GM19035 (cell line): ENCODE measurements around the gene SOWAHB.
"Not testable (repeated sequence)": the region's sequence is repeated elsewhere in the genome, so short reads cannot be mapped to it uniquely, and the experiment has no call there.

ENCODE experiments used
- ATAC-seq: cut with Tn5 transposase; IDR thresholded peaks from one replicate; pipeline ENCODE4 v1.9.1; 2021; ENCODE audit not compliant: unreplicated experiment

SOWAHB gene

DNA sequence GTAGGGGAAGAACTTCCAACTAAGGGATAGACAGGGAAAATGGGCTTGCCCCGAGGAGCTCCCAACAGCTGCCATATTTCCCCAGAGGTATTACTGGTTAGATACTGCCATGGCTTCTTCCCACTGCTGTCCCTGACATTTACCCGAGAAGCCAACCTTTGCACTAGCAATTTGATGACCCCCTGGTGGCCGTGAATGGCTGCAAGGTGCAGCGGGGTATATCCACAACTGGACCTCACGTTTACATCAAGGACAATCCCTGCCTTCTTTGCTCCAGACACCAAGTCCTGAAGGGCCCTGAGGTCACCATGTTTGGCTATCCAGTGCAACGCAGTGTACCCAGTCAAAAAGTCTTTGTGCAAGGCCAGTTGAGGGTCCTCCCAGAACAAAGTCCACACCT, 2.3 kb downstream of the SOWAHB start:
- no peak for ATAC-seq

DNA sequence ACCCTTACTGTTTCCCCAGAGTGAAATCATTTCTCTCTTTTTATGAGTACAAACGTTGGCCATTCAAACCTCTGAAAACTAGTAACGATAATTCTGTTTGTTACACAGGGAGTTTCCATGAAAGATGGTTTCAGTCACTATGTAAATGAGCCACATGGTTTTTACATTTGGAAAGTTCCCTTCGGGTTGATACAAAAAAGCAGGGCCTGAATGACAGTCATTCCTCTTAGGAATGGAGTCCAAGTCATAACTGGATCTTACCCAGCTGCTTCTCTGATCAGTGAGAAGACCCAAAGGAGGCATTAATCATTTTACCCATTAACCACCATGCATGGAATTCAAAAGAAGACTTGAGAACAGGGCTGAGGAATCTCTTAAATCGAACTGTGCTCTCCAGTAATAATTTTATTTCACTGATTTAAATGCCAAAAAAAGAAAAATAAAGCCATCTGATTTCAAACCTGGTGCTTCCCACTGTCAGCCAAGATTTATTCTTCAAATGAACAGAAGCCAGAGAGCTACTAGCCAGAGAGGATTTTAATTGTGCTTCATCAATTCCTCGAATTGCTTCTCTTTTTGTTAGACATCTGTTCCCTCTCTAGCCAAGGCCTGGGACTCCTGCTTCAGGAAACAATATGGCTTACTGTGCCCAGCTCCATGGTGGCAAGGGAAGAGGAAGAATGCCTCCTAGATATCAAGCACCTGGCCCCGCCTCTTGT, 3.2 kb downstream of the SOWAHB start:
- no peak for ATAC-seq

DNA sequence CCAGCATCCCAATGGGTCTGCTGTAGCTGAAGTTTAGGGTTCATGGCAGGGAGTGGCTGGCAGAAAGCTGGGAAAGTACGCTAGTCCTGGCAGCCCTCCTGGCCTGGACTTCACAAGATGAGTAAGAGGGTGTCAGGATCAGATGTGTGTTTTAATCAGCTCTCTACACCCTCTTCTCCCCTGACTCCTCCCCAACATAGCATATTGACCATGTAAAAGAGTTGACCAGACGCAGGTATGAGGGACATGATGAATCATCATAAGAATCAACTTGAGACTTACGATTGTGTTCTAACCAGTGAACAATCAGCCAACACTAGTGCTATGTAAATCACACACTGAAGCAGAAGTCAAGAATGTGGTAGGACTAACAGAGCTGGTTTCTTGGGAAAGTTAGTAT, 5.3 kb downstream of the SOWAHB start:
- no peak for ATAC-seq

DNA sequence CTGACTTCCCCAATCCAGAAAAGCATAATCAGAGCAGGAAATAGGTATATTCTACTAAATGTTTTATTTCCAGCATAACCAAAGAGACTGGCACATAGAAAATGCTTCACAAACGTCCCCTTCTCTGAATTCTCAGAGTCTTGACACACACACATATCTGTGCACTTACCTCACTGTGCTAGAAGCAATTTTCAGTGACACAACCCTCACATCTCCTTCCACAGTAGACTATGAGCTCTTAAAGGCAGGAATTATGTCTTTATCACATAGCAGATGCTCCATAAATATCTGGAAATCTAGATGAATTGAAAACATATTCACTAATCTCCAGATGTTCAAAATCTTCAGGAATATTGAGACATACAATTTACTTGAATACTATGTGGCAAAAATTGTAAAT, 5.9 kb downstream of the SOWAHB start:
- no peak for ATAC-seq

DNA sequence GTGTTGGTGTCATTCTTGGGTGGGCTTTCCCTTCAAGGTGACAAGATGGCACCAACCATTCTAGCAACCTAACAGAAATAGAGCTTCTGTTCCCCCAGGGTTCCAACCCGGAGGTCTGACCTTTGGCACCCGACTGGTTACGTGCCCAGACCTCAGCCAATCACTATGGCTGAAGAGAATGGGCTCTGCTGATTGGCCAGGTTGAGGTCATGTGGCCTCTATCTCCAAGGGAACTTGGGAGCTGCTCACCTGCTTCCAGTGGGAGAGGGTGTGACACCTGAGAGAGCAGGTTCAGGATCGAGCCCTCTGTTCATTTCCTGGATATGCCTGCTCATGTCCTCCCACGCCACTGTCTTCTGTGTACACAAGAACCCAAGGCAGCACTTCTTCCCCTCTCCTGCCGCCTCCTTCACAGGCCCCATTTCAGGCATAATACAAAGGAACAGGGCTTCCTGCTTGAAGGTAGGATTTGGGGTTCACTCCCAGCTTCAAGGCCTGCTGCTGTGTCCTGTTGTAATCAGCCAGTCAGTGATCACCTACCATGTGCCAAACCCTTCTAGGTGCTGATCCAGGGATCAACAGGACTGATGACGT, 11.0 kb downstream of the SOWAHB start:
- ATAC-seq, result no peak

DNA sequence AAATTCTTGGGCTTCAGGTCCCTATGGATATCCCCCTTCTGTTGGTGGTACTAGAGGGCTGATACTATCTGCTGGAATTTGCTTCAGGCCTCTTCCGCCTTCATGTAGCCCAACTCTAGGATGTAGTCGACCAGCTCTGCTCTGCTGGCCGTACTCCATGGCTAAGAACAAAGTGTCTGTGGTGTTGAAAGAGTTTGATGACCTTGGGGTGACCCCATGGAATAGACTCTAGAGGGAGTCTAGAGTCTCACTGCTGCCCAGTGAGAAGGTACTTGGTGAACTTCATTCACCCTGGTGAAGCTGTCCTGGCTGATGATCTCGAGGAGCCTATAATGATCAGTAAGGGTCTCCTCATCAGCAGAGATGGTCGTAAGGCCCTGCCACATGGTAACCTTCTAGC, 11.7 kb downstream of the SOWAHB start:
- no peak for ATAC-seq

DNA sequence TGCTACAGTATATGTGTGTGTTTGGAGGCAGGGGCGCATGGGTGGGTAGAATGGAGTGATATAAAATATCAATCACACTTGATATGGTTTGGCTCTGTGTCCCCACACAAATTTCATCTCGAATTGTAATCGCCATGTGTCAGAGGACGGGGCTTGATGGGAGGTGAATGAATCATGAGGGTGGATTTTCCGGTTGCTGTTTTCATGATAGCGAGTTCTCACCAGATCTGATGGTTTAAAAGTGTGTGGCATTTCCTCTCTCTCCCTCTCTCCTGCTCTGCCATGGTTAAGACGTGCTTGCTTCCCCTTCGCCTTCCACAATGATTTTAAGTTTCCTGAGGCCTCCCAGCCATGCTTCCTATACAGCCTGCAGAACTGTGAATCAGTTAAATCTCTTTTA, 14.8 kb downstream of the SOWAHB start:
- no peak for ATAC-seq

DNA sequence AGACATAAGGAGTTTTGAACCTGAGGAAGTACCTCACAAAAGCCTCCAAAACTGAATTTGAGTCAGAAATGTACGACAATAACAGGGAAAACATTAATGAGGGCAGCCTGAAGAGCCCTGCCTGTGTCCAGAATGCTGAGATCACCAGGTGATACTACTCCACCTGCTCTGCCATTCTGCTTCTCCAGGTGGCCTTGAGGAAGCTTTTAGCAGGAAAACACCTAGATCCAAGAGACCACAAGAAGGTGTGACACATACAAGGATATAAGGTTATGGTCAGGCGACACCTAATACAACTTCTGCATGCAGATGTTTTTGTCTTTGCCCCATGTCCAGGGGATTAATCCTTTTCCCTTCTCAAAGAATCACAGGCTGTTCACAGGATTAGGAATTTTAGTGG, 15.3 kb downstream of the SOWAHB start:
- no peak for ATAC-seq

DNA sequence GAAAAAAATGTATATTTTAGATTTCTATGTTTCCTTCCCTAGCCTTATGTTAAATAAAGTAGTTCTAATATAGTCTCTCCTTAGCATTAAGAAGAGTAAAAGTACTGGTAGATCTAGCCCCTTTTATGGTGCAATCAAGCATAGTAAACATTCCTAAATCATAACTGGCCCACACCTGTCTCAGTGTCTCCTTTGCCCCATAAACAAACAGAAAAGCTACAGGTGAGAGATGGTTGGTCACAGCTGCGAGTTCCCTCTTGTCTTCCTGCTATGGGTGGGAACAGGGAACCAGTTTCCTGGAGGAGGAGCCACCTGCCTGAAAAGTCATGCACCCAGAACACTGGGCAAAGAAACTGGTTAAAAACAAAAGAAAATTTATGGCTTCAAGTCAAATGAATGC, 16.6 kb downstream of the SOWAHB start:
- no peak for ATAC-seq

DNA sequence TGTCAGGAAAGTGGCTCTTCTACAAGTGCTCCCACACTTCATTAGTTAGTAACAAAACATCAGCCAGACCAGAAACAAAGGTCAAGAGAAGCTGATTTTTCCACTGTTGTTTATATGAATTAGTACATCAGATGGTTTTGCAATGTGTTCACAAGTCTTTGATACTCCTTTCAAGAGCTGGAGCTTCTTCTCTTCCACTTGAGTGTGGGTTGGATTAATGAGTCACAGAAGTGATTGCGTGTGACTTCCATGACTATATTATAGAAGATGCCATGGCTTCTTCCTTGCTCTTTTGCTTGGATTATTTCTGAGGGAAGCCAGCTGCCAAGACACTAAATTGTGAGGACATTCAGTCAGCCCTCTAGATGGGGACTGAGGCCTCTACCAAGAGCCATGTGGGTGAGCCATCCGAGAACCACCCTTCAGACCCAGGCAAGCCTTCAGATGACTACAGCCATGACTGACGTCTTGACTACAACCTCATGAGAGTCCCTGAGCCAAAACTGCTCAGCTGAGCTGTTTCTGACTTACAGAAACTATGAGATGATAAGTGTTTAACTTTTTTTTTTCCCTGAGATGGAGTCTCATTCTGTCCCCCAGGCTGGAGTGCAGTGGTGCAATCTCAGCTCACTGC, 18.1 kb downstream of the SOWAHB start:
- no peak for ATAC-seq

DNA sequence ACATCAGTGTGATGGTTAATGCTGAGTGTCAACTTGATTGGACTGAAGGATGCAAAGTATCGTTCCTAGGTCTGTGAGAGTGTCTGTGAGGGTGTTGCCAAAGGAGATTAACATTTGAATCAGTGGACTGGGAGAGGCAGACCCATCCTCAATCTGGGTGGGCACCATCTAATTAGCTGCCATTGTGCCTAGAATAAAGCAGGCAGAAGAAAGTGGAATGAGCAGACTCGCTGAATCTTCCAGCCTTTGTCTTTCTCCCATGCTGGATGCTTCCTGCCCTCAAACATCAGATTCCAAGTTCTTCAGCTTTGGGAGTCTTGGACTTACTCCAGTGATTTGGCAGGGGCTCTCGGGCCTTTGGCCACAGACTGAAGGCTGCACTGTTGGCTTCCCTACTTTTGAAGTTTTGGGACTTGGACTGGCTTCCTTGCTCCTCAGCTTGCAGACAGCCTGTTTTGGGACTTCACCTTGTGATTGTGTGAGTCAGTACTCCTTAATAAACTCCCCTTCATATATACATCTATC, 19.2 kb downstream of the SOWAHB start:
- ATAC-seq, result not testable (repeated sequence)

DNA sequence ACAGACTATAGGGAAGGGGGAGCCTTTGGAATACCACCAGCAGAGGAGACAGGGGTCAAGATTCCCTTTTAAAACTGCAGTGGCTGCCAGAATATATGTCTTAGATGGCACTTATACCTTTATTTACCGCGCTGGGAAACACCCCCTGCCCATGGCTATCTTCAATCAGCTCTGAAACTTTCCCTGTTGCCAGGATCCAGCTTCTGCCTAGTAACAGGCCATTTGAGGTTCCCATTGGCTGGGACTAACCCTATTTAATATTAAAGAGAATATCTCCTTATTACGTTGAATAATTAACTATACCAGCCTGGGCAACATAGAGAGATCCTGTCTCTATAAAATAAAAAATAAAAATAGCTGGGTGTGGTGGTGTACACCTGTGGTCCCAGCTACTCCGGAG, 23.8 kb downstream of the SOWAHB start:
- ATAC-seq, result no peak

DNA sequence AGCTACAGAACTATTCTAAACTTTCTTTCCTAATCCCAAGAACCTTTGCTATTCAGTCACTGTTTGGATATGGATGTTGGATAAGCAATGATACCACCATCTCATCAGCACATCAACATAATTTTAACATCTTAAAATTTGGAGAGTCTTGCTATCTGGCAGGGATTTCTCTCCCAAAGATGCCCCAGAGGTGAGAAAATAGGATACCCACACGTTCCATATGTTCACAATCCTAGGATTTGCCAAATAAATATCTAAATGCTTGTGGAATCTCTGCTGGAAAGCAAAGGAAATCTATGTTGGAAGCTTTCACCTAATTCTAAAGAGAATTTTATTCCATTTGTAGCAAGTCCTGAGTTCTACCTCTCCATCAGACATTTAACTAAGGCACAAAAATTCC, 24.4 kb downstream of the SOWAHB start:
- ATAC-seq, result no peak

DNA sequence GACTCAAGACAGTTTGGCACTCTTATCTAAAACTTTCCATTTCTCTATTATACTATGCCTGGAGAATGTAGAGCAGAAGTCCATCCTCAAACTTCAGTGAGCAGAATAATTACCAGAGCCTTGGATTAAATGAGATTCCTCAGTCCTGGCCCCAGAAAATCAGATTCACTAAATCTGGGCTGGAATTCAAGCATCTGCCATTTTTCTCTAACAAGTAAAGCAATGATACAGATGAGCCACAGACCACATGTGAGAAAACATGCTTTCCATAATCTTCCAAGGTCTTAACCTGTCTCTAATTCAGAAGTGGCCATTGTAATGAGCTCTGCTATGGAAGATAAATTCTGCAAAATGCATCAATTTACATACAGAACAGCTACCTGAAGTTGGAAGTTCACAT, 25.4 kb downstream of the SOWAHB start:
- ATAC-seq, result no peak

DNA sequence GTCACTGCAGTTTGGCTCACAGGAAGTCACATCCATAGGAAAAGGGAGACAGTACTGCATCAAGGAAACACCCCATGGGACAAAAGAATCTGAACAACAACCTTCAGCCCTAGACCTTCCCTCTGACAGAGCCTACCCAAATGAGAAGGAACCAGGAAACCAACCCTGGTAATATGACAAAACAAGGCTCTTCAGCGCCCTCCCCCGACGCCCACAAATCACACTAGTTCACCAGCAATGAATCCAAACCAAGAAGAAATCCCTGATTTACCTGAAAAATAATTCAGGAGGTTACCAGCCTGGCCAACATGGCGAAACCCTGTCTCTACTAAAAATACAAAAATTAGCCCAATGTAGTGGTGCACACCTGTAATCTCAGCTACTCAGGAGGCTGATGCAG, 29.2 kb downstream of the SOWAHB start:
- not testable (repeated sequence) for ATAC-seq

DNA sequence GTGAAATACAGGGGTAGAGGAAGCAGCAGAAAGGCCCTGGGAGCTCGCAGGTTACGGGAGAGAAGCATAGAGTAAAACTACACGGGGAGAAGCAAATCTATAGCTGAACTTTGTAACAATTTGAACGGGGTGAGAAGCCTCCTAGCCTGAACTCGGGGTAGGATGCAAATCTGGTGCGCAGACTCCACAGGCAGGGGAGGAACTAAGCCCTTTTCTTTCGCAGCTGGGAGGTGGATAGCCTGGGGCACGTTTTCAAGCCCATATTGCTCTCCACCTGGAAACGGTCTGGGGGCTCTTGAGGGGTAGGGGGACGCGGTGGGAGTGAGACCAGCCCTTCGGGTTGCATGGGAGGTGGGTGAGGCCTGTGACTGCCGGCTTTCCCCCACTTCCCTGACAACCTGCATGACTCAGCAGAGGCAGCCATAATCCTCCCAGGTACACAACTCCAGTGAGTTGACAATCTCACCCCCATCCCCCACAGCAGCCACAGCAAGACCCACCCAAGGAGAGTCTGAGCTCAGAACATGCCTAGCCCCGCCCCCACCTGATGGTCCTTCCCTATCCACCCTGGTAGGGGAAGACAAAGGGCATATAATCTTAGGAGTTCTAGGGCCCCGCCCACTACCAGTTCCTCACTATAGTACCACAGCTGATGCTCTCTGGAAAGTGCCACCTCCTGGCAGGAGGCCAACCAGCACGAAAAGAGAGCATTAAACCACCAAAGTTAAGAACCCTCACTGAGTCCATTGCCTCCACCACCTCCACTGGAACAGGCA, 29.9 kb downstream of the SOWAHB start:
- ATAC-seq, result no peak

DNA sequence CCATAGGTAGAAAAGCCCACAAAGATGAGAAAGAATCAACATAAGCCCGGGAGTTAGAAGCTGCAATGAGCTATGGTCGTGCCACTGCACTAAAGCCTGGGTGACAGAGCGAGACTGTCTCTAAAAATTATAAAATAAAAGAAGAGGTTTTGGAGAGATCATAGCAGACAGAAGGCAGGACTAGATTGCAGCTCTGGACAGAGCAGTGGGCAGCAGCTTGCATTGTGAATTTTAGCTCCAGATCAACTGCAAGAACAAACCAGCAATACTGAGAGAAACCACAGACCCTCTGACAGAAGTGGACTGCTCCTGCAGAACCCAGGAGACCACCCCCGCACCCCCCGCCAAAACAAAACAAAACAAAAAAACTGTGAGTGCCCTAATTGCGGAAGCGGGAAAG, 30.6 kb downstream of the SOWAHB start:
- ATAC-seq, result no peak

DNA sequence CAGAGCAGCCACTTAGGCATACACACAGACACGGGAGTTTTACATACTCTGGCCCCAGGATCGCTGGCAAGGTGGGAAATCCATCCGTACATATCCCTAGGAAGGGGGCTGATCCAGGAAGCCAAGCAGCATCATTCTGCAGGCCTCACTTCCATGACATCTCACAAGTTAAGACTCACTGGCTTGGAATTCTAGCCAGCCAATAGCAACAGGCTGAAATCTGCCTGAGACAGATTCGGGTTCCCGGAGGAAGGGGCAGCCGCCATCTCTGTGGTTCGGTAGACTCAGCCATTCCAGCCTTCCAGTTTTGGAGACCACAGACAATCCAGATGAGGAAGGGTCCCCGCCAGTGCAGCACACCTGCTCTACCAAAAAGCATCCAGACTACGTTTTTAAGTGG, 31.3 kb downstream of the SOWAHB start:
- no peak for ATAC-seq

DNA sequence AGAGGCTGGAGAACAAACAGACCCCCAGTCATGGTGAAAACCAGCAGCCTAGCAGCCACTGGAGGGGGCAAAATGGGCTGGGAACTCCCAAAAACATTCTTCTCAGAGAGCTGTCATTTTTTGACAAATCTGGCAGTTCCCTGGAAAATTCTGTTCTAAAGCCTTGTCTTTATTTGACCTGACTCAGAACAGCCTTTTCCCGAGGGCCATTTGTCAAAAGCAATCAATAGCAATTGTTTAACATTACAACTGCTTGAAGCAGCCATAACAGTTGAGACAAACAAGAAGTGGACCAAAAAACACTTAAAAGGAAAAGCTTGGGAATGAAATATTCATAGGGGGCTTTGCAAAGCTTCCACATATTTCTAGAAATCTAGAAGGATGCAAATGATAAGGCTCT, 39.6 kb downstream of the SOWAHB start:
- ATAC-seq, result no peak

DNA sequence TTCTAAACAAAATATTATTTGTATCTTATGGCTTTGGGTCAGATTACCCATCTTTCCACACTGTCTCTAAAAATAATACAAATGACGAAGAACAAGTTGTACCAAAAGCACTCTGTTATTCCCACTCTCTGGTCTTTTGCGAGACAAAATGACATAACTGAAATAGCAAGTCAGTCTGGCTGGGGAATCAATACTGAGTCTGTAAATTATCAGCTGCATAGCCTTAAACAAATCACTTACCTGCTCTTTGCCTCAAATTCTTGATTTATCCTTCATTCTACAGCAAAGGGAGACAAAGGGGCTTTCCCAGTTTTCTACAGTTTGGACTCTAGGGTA, 40.9 kb downstream of the SOWAHB start:
- ATAC-seq, result no peak

DNA sequence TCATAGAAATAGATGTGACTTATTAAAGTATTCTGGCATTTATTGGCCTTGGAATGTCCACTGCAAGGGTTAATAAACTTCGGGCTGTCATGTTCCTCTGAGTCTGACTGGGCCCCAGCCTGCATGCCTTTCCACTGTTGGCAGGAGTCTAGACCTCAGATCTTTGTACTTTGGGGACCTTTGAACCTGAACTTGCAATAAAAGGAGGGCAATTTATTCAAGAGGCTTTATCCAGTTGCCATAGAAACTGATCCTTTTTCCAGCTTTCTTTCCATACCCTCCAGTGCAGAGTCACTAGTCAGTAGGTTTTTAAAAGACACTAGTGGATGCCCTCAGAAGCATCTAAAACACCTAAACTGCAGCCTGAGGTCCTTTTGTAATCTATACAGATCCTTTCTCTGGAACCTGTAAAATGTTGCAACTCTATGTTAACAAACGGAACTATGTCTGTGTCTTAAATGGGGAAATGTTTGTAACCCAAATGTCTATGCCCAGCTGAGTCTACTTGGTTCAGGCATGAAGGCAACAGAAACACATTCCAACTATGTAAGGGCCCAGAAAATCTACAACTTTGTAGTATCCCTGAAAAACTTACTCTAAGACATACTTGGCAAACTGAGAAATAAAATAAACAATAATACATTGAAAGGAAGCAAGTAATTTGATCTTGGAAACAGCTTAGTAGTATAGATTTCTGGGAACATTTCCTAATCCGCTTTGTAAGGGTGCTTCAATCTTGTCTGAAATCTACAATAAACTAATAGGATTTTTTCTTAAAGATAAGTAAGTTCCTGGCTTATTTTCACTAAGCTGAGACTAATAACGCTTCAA, 41.5 kb downstream of the SOWAHB start:
- no peak for ATAC-seq
